Muscle of back (tissue), 11 donors: Measurements from ENCODE around the gene P2RY8. TPM values are rescaled to one million over a fixed set of nuclear protein-coding genes. Genes with fewer than 3 reads are reported as not detected.
"Not testable (repeated sequence)": the region's sequence is repeated elsewhere in the genome, so short reads cannot be mapped to it uniquely, and the experiment has no call there.

ENCODE experiments used
- DNase-seq, 3 donors: peaks; one replicate each; pipeline versions ENCODE4 v3.0.0 to v3.0.0-alpha.2; 2013
- polyA plus RNA-seq, 10 donors: library from polyadenylated mRNA; unstranded; fragments of 120-200 nt; gene quantifications; one replicate each; pipeline ENCODE4 v1.2.1, GENCODE V29; 2013; ENCODE audit not compliant: insufficient read length in 10 of 10

Gene P2RY8
- polyA plus RNA-seq, 10 donors, result 0.17 to 5.1 (median 1.0) TPM

DNA sequence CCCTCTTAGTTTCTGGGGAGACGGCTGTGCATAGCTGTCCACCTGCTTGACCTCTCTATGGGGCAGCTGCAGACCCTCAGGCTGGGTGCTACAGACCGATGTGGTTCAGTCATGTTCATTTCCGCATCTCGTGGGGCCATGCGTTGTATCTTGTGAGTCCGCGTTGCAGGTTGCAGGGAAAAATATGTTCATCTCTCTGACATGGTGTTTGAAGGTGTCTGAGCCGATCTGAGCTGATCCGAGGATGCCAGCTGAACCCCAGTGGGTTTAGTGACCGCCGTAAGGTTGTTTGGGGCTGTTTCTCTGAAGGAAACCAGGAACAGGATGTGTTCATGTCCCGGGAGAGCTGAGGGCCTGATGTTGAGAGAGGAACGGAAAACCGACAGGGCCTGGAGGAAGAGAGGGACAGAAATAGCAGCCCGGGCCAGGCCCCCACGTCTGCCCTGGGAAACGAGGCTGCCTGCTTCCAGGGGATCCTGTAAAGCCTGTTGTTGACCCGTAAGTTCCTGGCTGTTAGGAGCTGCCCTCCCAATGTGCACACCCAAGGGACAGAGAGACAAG, 9.8 kb upstream of the P2RY8 start:
- peak in 1 of 3 donors; percentile 51 for DNase-seq

DNA sequence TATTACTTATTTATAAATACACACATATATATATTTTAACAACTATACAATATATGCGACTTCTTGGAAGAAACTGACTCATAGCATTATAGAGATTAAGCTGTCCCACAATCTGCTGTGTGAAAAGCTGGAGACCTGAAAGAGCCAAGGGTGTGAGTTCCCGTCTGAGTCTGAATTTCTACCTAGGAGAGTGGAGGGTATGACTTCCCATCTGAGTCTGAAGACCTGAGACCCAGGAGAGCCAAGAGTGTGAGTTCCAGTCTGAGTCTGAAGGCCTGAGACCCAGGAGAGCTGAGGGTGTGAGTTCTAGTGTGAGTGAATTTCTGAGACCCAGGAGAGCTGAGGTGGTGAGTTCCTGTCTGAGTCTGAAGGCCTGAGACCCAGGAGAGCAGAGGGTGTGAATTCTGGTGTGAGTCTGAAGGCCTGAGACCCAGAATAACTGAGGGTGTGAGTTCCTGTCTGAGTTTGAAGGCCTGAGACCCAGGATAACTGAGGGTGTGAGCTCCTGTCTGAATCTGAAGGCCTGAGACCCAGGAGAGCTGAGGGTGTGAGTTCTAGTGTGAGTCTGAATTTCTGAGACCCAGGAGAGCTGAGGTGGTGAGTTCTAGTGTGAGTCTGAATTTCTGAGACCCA, 8.9 kb upstream of the P2RY8 start:
- no peak for DNase-seq

DNA sequence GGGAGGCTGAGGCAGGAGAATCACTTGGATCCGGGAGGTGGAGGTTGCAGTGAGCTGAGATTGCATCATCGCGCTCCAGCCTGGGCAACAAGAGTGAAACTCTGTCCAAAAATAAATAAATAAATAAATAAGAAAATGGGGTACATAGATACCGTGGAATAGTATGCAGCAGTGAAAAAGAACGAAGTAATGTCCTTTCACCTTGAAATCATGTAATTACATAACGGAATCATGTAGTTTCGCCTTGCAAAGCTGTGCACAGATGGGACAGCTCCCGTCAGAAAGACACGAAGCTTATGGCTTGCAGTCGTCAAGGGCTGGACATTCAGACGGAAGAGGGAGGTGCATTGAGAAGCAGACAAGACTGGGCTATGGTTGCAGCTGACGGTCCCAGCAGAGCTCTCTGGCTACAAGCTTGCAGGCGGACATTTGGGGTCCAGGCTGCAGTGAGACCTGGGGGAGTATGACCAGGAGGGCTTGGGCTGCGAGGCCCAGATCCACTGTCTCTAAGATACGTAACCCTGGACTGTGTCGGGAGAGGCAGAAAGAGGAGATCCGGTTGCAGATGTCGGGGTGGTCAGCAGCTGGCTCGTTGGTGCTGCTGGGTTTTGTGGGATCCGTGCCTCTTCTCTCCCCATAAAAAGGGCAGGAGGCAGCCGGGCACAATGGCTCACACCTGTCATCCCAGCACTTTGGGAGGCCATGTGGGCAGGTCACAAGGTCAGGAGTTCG, 6.2 kb upstream of the P2RY8 start:
- DNase-seq, result no peak

DNA sequence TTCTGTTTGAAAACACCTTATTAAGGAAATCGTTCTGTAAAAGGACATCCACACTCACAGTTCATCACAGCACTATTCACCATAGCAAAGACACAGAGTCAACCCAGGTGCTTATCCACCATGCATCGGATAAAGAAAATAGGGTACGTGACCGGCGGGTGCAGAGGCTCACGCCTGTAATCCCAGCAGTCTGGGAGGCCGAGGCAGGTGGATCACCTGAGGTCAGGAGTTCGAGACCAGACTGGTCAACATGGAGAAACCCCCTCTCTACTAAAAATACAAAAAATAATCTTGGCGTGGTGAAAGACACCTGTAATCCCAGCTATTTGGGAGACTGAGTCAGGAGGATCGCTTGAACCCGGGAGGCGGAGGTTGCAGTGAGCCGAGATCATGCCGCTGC, 2.2 kb upstream of the P2RY8 start:
- not testable (repeated sequence) for DNase-seq

GRCh38 chrX:1537716-1538090, 718 bp upstream of the P2RY8 start:
- DNase-seq, result not testable (repeated sequence)

DNA sequence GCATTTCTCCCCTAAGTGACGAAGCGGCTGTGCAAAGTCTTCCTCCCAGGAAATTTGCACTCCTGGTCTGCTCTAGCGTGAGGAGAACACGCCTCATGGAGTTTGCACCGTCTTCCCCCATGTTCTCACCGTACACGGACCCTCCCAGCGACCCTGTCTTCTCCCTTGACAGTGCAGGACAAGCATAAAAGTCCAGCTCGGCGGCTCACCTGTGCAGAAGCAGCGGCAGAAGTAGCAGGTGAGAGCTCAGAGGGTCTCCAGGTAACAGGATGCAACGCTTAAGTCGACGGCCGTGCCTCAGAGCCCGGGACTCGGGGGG, 314 bp downstream of the P2RY8 start:
- no peak for DNase-seq

GRCh38 chrX:1535241-1536041, 1.5 kb downstream of the P2RY8 start:
- peak in 1 of 3 donors; percentile 26 for DNase-seq

- no peak for DNase-seq
These were observed 2.5 kb downstream of the P2RY8 start for GRCh38 chrX:1534301-1535168.

- DNase-seq, result no peak
These were observed 3.9 kb downstream of the P2RY8 start for GRCh38 chrX:1533058-1533457.

DNA sequence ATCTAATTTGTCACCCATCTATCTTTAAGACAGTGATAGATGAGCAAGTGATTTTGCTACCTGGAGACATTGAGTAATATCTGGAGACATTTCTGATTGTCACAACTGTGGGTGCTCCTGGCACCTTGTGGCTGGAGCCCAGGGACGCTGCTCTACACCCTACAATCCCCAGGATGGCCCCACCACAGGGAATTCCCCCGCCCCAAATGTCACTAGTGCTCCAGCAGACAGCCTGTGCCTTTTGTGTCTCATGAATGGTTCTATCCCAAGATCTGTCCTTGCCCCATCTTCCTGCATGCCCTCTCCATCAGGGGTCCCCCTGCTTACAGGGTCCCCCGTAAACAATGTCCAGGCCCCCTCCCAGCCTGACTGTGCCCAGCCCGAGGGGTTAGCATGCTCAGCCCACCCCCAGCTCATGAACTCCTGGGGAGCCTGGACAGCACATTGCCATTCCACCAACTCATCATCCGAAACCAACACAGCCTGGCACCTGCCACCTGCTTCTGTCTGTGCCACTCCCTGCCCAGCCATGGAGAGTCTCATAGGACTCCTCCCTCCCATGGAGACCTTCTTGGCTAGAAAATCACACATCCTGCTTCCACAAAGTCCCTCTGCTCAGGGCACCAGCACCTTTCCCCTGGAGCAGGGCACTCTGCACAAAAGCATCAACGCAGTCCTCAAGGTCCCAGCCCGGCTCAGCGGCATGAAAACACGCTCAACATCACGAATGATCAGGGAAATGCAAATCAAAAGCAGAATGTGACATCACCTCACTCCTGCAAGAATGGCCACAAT, 5.7 kb downstream of the P2RY8 start:
- DNase-seq, result no peak

- no peak for DNase-seq
These were observed 7.2 kb downstream of the P2RY8 start for GRCh38 chrX:1529756-1530155.

DNA sequence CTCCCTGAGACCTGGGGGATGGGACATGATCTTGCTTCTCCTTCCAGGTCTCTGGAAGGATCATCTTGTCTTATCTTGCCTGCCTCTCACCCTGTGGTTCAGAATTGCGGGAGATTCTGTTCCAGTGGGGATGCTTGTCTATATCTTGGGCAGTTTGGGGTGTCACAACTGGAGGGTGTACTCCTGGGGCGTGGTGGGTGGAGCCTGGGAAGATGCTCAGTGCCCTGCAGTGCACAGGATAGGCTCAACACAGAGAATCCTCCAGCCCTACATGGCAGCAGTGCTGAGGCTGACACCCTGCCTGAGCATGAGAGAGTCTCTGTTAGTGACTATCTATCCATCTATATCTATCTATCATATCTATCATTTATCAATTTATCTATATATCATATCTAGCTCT, 7.7 kb downstream of the P2RY8 start:
- DNase-seq, result no peak

- DNase-seq, result no peak
These were observed 8.1 kb downstream of the P2RY8 start for GRCh38 chrX:1528884-1529203.

DNA sequence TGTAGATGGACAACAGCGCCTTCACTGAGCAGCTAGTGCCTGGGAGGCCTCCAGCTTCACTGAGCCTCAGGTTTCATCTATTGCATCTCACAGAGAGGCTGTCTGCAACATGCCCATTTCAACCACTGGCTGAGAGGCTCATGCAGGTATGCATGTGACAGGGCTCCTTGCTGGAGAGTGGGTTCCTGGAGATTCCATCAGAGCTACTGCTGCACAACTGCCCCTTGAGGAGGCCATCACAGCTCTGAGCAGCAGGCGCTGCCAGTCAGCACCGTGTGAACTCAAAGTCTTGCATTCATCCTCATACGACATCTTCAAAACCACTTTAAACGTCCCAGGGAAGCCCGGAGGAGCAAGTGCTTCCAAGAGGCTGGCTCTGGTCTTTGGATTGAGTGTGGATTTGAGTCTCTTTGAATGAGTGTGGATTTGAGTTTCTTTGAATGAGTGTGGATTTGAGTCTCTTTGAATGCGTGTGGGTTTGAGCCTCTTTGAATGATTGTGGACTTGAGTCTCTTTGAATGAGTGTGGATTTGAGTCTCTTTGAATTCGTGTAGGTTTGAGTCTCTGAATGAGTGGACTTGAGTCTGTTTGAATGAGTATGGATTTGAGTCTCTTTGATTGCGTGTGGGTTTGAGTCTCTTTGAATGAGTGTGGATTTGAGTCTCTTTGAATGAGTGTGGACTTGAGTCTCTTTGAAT, 8.7 kb downstream of the P2RY8 start:
- DNase-seq, result no peak

GRCh38 chrX:1527457-1527856, 9.5 kb downstream of the P2RY8 start:
- DNase-seq, result no peak

- no peak for DNase-seq
These were observed 10.4 kb downstream of the P2RY8 start for GRCh38 chrX:1526565-1526964.

GRCh38 chrX:1525583-1526355, 11.2 kb downstream of the P2RY8 start:
- DNase-seq, result no peak

DNA sequence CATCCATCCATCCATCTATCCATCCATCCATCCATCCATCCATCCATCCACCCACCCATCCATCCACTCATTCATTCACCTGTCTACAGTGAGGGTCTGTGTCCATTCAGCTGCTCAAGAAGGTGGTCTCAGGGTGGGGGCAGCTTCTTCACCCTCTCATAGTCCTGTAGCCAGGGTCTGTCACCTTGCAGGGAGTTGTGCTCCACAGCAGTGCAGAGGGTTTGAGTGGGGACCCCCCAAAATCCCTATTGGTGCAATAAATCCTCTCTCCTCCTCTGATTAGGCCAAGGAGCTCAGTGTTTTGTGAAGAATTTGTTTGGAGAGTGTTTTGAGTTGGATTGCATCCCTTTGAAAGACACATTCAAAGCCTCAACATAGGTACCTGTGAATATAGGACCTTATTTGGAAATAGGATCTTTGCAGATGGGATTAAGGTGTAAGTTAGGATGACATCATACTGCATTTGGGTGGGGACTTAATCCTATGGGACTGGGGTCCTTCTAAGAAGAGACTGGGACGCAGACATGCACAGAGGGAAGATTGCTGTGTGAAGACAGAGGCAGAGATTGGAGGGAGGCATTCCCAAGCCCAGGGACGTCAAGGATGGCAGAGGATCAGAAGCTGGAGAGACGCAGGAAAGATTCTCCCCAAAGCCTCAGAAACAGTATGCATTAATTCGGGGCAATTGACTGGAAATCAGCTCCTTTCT, 12.0 kb downstream of the P2RY8 start:
- DNase-seq, result no peak

GRCh38 chrX:1522905-1523304, 14.1 kb downstream of the P2RY8 start:
- not testable (repeated sequence) for DNase-seq
